ENCODE data around the gene ZFP69B. TPM values are rescaled to one million over a fixed set of nuclear protein-coding genes. Genes with fewer than 3 reads are reported as not detected.

The ZFP69B gene
- total RNA-seq, 1 donor from 2014 or later, result 14.3 TPM

- no peak for DNase-seq (ENCODE audit: low read depth, low spot score)
- Mint-ChIP-seq H3K27me3 (ENCODE audit: low read depth) (no peaks in the 10 kb centered on the region), H3K36me3 (ENCODE audit: low read depth) (peaks cover 27% of the 10 kb centered on the region), H3K27ac (ENCODE audit: unreplicated experiment) (no peak overlapping the region), H3K4me3 (no peak overlapping the region), H3K4me1 (peaks cover 21% of the 10 kb centered on the region), H3K9me3 (no peaks in the 10 kb centered on the region)
- no peak for TF ChIP-seq CTCF (conservative IDR thresholded peaks at IDR 0.05)
Observed at GRCh38 chr1:40416709-40417108, 33.6 kb upstream of the ZFP69B start.

GRCh38 chr1:40421431-40422384 is 28.6 kb upstream of the ZFP69B start:
- no peaks in the 10 kb centered on the region for H3K9me3 Mint-ChIP-seq
- peak overlapping the region; percentile 77 for H3K4me3 Mint-ChIP-seq
- peaks cover 31% of the 10 kb centered on the region for H3K4me1 Mint-ChIP-seq
- peaks cover 26% of the 10 kb centered on the region for H3K36me3 Mint-ChIP-seq (ENCODE audit: low read depth)
- no peaks in the 10 kb centered on the region for H3K27me3 Mint-ChIP-seq (ENCODE audit: low read depth)
- TF ChIP-seq CTCF (conservative IDR thresholded peaks at IDR 0.05), result no peak
- H3K27ac Mint-ChIP-seq (ENCODE audit: unreplicated experiment), result peak overlapping the region; percentile 89
- peak; percentile 47 for DNase-seq (ENCODE audit: low read depth, low spot score)

- H3K9me3 Mint-ChIP-seq, result no peaks in the 10 kb centered on the region
- peaks cover 31% of the 10 kb centered on the region for H3K4me1 Mint-ChIP-seq
- H3K27me3 Mint-ChIP-seq (ENCODE audit: low read depth), result no peaks in the 10 kb centered on the region
- H3K27ac Mint-ChIP-seq (ENCODE audit: unreplicated experiment), result peak overlapping the region; percentile 88
- H3K36me3 Mint-ChIP-seq (ENCODE audit: low read depth), result peaks cover 18% of the 10 kb centered on the region
- no peak overlapping the region for H3K4me3 Mint-ChIP-seq
- no peak for DNase-seq (ENCODE audit: low read depth, low spot score)
- no peak for TF ChIP-seq CTCF (conservative IDR thresholded peaks at IDR 0.05)
Observed at GRCh38 chr1:40422630-40423263, 27.5 kb upstream of the ZFP69B start.

GRCh38 chr1:40423264-40423642 is 27.0 kb upstream of the ZFP69B start:
- Mint-ChIP-seq H3K27me3 (ENCODE audit: low read depth) (no peaks in the 10 kb centered on the region), H3K36me3 (ENCODE audit: low read depth) (peaks cover 16% of the 10 kb centered on the region), H3K4me1 (peaks cover 31% of the 10 kb centered on the region), H3K4me3 (no peak overlapping the region), H3K27ac (ENCODE audit: unreplicated experiment) (no peak overlapping the region), H3K9me3 (no peaks in the 10 kb centered on the region)
- no peak for TF ChIP-seq CTCF (conservative IDR thresholded peaks at IDR 0.05)
- DNase-seq (ENCODE audit: low read depth, low spot score), result no peak

- DNase-seq (ENCODE audit: low read depth, low spot score), result no peak
- Mint-ChIP-seq H3K4me3 (no peak overlapping the region), H3K9me3 (no peaks in the 10 kb centered on the region), H3K27ac (ENCODE audit: unreplicated experiment) (peak overlapping the region; percentile 35), H3K36me3 (ENCODE audit: low read depth) (peaks cover 11% of the 10 kb centered on the region), H3K27me3 (ENCODE audit: low read depth) (no peaks in the 10 kb centered on the region), H3K4me1 (peaks cover 31% of the 10 kb centered on the region)
- TF ChIP-seq CTCF (conservative IDR thresholded peaks at IDR 0.05), result no peak
Observed at GRCh38 chr1:40423951-40424618, 26.2 kb upstream of the ZFP69B start.
